GM06990 (cell line): Measurements from ENCODE around the gene FOLR1.
"Not testable (repeated sequence)": the region's sequence is repeated elsewhere in the genome, so short reads cannot be mapped to it uniquely, and the experiment has no call there.

Experiments used
- DNase-seq: peaks from one replicate; pipeline ENCODE4 v3.0.0-alpha.2; 2011; ENCODE audit not compliant: insufficient read length; ENCODE audit errors: extremely low read depth
- H3K27me3 ChIP-seq: replicated peaks from 2 replicates; pipeline ENCODE4 v1.6.0; 2011; ENCODE audit warnings: low read length; ENCODE audit not compliant: control insufficient read depth, insufficient read depth
- H3K36me3 ChIP-seq: 2 replicates; pipeline ENCODE4 v1.5.1; 2011; ENCODE audit warnings: low read length; ENCODE audit not compliant: control insufficient read depth, insufficient read depth
- H3K4me3 ChIP-seq: replicated peaks from 2 replicates; pipeline ENCODE4 v1.5.1; 2011; ENCODE audit warnings: low read depth, mild to moderate bottlenecking, control low read depth, low read length
- CTCF ChIP-seq: IDR thresholded peaks from 2 replicates; pipeline ENCODE4 v1.5.1; 2011; ENCODE audit warnings: low read length, control low read depth, mild to moderate bottlenecking, inconsistent platforms; ENCODE audit not compliant: insufficient read depth, poor library complexity, severe bottlenecking

The FOLR1 gene

GRCh38 chr11:72155751-72156150 is 36.2 kb upstream of the FOLR1 start:
- Histone ChIP-seq H3K27me3 (no peaks in the 10 kb centered on the region), H3K4me3 (no peak overlapping the region), H3K36me3 (no peaks in the 10 kb centered on the region)
- no peak for DNase-seq
- TF ChIP-seq CTCF = no peak

DNA sequence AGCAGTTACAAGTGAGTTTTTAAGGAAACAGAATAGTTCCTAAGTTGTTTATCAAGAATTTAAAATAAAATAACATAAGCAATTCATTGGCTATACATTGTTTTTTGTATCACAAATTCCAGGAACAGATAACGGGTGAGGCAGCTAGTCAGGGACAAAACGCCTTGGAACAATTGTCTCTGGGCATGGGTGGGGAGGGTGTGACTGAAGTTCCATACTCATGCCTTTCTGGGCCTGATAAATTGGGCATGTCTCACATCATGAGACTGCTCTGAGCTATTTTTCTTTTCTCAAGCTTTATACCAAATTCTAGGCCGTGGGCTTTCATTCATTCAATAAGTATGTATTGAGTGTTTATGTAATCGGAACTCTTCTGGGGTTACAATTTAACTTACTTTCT is 34.8 kb upstream of the FOLR1 start:
- no peaks in the 10 kb centered on the region for H3K27me3 ChIP-seq
- H3K4me3 ChIP-seq = no peak overlapping the region
- TF ChIP-seq CTCF = no peak
- DNase-seq = no peak
- no peaks in the 10 kb centered on the region for H3K36me3 ChIP-seq

DNA sequence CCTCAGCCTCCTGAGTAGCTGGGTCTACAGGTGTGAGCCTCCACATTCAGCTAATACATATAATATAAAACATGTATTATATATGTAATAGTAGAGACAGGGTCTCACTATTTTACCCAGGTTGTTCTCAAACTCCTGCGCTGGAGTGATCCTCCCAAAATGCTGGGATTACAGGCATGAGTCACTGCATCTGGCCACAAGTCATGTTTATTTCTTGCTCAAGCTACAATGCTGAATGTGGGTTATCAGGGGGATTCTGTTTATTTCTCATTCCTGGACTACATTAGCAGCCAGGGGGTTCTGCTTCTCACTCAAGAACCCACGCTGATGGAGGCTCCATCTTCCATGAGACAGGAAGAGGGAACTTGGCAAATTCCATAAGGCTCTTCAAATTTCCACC is 31.6 kb upstream of the FOLR1 start:
- DNase-seq = no peak
- no peak overlapping the region for H3K4me3 ChIP-seq
- no peaks in the 10 kb centered on the region for H3K27me3 ChIP-seq
- no peak for TF ChIP-seq CTCF
- H3K36me3 ChIP-seq = no peaks in the 10 kb centered on the region

- DNase-seq = no peak
- H3K36me3 ChIP-seq = no peaks in the 10 kb centered on the region
- H3K27me3 ChIP-seq = no peaks in the 10 kb centered on the region
- TF ChIP-seq CTCF = no peak
- no peak overlapping the region for H3K4me3 ChIP-seq
Observed at GRCh38 chr11:72162891-72163492, 28.9 kb upstream of the FOLR1 start.

DNA sequence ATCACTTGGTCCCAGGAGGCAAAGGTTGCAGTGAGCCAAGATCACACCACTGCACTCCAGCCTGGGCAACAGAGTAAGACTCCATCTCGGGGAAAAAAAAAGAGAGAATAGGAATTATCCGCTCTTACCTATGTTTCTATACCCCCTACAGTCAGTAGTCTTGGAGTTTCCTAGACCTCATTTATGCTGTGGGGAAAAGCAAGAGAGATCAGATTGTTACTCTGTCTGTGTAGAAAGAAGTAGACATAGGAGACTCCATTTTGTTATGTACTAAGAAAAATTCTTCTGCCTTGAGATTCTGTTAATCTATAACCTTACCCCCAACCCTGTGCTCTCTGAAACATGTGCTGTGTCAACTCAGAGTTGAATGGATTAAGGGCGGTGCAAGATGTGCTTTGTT is 27.8 kb upstream of the FOLR1 start:
- DNase-seq, H3K27me3 ChIP-seq, H3K4me3 ChIP-seq, H3K36me3 ChIP-seq: not testable (repeated sequence)

DNA sequence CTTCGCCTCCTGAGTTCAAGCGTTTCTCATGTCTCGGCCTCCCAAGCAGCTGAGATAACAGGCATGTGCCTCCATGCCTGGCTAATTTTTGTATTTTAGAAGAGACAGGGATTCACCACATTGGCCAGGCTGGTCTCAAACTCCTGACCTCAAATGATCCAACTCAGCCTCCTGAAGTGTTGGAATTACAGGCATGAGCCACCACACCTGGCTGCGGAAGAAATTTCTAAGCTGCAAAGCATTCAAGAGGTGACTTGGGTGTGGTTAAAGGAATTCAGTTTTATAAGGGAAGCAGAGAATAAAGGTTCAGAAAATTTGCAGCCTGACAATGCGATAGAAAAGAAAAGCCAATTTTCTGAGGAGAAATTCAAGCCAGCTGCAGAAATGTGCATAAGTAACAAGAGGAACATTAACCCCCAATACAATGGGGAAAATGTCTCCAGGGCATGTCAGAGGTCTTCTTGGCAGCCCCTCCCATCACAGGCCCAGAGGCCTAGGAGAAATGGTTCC is 22.8 kb upstream of the FOLR1 start:
- H3K27me3 ChIP-seq, H3K4me3 ChIP-seq, DNase-seq, H3K36me3 ChIP-seq: not testable (repeated sequence)

GRCh38 chr11:72169754-72170153 is 22.2 kb upstream of the FOLR1 start:
- not testable (repeated sequence) for H3K36me3 ChIP-seq

DNA sequence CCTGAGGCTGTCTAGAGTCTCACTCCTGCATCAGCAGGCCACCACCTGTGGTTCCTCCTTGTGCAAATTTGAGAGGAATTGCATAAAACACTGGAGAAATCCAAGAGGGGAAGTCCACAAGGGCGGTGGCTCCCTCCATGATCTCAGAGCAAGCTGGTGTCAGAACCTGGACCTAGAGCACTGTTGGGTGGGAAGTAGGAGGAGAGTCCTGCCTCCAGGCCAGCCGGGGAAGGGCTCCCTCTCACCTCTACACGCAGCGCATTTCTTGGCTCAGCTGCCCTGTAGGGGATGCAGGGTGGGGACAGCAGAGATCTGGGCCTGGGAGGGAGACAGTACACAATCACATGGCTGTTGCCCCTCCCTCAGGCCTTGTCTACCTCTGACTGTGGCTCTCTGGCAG is 19.9 kb upstream of the FOLR1 start:
- not testable (repeated sequence) for H3K4me3 ChIP-seq, DNase-seq, H3K27me3 ChIP-seq, H3K36me3 ChIP-seq

More at GRCh38 chr11:72169754-72170153, 22.2 kb upstream of the FOLR1 start:
- not testable (repeated sequence) for H3K4me3 ChIP-seq, H3K27me3 ChIP-seq, DNase-seq
